ENCODE results near the gene DPH7. TPM values are rescaled to one million over a fixed set of nuclear protein-coding genes. Genes with fewer than 3 reads are reported as not detected.

Gene DPH7
- total RNA-seq, 1 experiment from 2014 or later: 58.4 TPM

DNA sequence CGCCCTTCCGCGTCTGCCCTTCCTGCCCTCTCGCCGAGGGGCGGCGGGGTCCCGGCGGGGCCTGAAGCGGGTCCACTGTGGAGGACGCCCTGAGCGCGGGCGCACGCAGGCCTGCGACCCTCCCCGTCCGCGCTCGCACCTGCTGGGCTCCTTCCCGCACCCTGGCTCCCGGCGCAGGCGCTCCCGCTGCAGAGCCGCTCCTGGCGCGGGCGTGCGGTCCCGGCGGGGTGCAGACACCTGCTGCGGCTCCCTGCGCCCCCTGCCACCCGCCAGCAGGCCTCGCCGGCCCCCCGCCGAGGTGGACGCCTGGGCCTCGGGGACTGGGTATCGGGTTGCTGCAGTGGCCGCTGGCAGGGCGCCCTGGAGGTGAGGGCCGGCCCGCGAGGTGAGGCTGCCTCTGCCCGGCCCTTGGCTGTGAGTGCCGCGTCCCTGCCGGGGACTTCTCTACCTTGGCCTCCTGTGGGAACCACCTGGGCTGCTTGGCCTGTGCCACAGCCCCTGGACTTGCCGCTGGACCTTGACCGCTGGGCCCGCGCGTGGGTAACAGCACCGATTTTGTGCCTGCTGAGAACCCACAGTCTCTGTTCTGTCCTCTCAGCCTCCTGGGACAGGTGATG lies 27.4 kb upstream of the DPH7 start:
- H3K36me3 ChIP-seq (ENCODE audit: control insufficient read depth, insufficient read depth, low read length): no peaks in the 10 kb centered on the region
- H3K36me3 Mint-ChIP-seq (ENCODE audit: insufficient read depth, unreplicated experiment): peaks cover 7% of the 10 kb centered on the region
- CTCF ChIA-PET: no interaction called here
- intact Hi-C loops (cut with micrococcal nuclease; ENCODE audit: unreplicated experiment): loop anchor here (5.0 kb wide), 1 partner anchor 54 kb away; the partner anchor contains the start of genes MRPL41 and PNPLA7
- H3K27me3 ChIP-seq (replicated peaks; ENCODE audit: control insufficient read depth, insufficient read depth, low read length): no peaks in the 10 kb centered on the region
- peak in 1 of 2 experiments; percentile 54 for DNase-seq
- peak overlapping the region; percentile 84 for H3K27ac Mint-ChIP-seq (ENCODE audit: unreplicated experiment)
- no peaks in the 10 kb centered on the region for H3K27me3 Mint-ChIP-seq (ENCODE audit: insufficient read depth, unreplicated experiment)
- no peaks in the 10 kb centered on the region for H3K9me3 ChIP-seq
- POLR2A ChIA-PET: interaction anchor here (1.1 to 1.5 kb wide), 2 partner anchors 15 to 147 kb away, joined by 3 to 22 read pairs; partner anchors contain the start of gene ZMYND19
- peaks cover 14% of the 10 kb centered on the region for H3K4me1 Mint-ChIP-seq (ENCODE audit: low read depth, unreplicated experiment)
- H3K4me1 ChIP-seq: peaks cover 20% of the 10 kb centered on the region
- H3K4me3 ChIP-seq (ENCODE audit: low read depth, low read length): peak overlapping the region; percentile 85
- TF ChIP-seq, protein P1, sequence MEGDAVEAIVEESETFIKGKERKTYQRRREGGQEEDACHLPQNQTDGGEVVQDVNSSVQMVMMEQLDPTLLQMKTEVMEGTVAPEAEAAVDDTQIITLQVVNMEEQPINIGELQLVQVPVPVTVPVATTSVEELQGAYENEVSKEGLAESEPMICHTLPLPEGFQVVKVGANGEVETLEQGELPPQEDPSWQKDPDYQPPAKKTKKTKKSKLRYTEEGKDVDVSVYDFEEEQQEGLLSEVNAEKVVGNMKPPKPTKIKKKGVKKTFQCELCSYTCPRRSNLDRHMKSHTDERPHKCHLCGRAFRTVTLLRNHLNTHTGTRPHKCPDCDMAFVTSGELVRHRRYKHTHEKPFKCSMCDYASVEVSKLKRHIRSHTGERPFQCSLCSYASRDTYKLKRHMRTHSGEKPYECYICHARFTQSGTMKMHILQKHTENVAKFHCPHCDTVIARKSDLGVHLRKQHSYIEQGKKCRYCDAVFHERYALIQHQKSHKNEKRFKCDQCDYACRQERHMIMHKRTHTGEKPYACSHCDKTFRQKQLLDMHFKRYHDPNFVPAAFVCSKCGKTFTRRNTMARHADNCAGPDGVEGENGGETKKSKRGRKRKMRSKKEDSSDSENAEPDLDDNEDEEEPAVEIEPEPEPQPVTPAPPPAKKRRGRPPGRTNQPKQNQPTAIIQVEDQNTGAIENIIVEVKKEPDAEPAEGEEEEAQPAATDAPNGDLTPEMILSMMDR (IDR thresholded peaks at IDR 0.05; ENCODE audit: insufficient read depth in 1 of 2, low read depth in 1 of 2, low read length in 1 of 2, severe bottlenecking in 1 of 2, unreplicated experiment in 1 of 2): no peak
- BruUV-seq (replicated peaks): no TSS peak
- peak overlapping the region; percentile 76 for H3K4me3 Mint-ChIP-seq (ENCODE audit: unreplicated experiment)
- H3K9me3 Mint-ChIP-seq (ENCODE audit: unreplicated experiment): no peaks in the 10 kb centered on the region

DNA sequence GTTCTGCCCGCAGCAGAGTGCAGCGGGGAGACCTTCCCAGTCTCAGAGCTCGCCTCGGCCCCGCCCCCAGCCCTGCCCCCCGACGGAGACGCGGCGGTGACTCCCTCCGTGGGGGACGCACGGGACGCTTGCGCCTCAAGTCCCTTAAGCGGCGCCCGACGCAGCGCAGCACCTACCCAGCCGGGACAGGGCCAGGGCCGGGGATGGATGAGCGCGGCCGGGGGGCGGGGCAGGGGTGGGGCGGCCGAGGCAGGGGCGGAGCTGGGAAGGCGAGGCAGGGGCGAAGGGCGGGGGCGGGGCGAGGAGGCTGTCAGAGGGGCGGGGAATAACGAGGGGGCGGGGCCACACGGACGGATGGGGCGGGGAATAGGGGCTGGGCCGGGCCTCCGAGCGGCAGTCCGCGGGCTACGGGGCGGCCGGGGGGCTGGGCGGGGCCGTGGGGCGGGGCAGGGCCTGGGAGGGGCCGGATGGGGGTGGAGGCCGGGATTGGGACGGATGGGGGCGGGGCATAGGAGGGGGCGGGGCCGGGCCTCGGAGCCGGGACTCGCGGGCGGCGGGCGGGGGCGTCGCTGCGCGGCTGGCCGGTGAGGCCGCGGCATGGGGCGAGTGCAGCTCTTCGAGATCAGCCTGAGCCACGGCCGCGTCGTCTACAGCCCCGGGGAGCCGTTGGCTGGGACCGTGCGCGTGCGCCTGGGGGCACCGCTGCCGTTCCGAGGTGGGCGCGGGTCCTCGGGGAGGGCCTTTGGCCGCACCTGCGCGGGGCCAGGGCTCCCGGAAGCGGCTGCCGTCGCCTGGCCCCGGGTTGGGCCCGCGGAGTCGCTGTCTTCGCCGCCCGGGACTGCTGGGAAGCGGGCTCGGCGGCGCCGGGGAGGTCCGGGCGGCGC lies 26.6 kb upstream of the DPH7 start, which contains the start of gene ARRDC1:
Gene ARRDC1, plus strand, starts transcription at position 566 of the 884 bp plus-strand sequence. Its CDS starts 32 bp downstream, at position 598.
- ChIA-PET POLR2A (interaction anchor here (0.6 to 1.5 kb wide), 8 partner anchors 13 to 488 kb away, joined by 3 to 25 read pairs (median 5); partner anchors contain the start of genes EHMT1 and ZMYND19), CTCF (interaction anchor here (0.6 to 1.2 kb wide), 5 partner anchors 14 to 616 kb away, joined by 3 to 4 read pairs (median 3); partner anchors contain the start of genes ENTPD8 and ZMYND19)
- peak within 1 kb of the TSS; percentile 76 for H3K4me3 Mint-ChIP-seq (ENCODE audit: unreplicated experiment)
- peak within 1 kb of the TSS; percentile 84 for H3K27ac Mint-ChIP-seq (ENCODE audit: unreplicated experiment)
- H3K27me3 ChIP-seq (replicated peaks; ENCODE audit: control insufficient read depth, insufficient read depth, low read length): no peaks in the 10 kb centered on the region
- H3K9me3 ChIP-seq: no peaks in the 10 kb centered on the region
- DNase-seq: peak; percentile 95 to 98
- BruUV-seq (replicated peaks): no TSS peak
- H3K9me3 Mint-ChIP-seq (ENCODE audit: unreplicated experiment): no peaks in the 10 kb centered on the region
- peaks cover 14% of the 10 kb centered on the region for H3K4me1 Mint-ChIP-seq (ENCODE audit: low read depth, unreplicated experiment)
- H3K36me3 ChIP-seq (ENCODE audit: control insufficient read depth, insufficient read depth, low read length): no peaks in the 10 kb centered on the region
- H3K4me1 ChIP-seq: peaks cover 16% of the 10 kb centered on the region
- H3K36me3 Mint-ChIP-seq (ENCODE audit: insufficient read depth, unreplicated experiment): peaks cover 6% of the 10 kb centered on the region
- no peaks in the 10 kb centered on the region for H3K27me3 Mint-ChIP-seq (ENCODE audit: insufficient read depth, unreplicated experiment)
- TF ChIP-seq, protein P1 (IDR thresholded peaks at IDR 0.05; ENCODE audit: insufficient read depth in 1 of 2, low read depth in 1 of 2, low read length in 1 of 2, severe bottlenecking in 1 of 2, unreplicated experiment in 1 of 2): no peak
- peak within 1 kb of the TSS; percentile 85 for H3K4me3 ChIP-seq (ENCODE audit: low read depth, low read length)
- intact Hi-C loops (cut with micrococcal nuclease; ENCODE audit: unreplicated experiment): loop anchor here (2.0 to 5.0 kb wide), 2 partner anchors 15 to 53 kb away; partner anchors contain the start of genes MRPL41, PNPLA7 and ZMYND19
